AG10803 (cell line): ENCODE measurements around the gene CASZ1.
A peak's percentile ranks its signal among the peaks of the same experiment; 100 is the strongest.

Source experiments
- DNase-seq: peaks from one replicate; pipeline ENCODE4 v3.0.0; 2010; ENCODE audit warnings: low read depth
- H3K4me3 ChIP-seq: 2 replicates; pipeline ENCODE4 v1.5.1; 2011; ENCODE audit warnings: mild to moderate bottlenecking, low read length, control low read depth
- CTCF ChIP-seq: conservative IDR thresholded peaks from 2 replicates; pipeline ENCODE4 v1.5.1; 2011; ENCODE audit warnings: mild to moderate bottlenecking, low read length, control low read depth, inconsistent platforms

CASZ1 gene

GRCh38 chr1:10696977-10697376 is 99.5 kb downstream of the CASZ1 start:
- no peak for TF ChIP-seq CTCF
- no peak for DNase-seq

GRCh38 chr1:10694633-10695627 is 101.5 kb downstream of the CASZ1 start:
- peak overlapping the region; percentile 35 for H3K4me3 ChIP-seq
- peak; percentile 72 for DNase-seq
- no peak for TF ChIP-seq CTCF

More at GRCh38 chr1:10696977-10697376, 99.5 kb downstream of the CASZ1 start:
- H3K4me3 ChIP-seq, result no peak overlapping the region

- no peak for DNase-seq
- H3K4me3 ChIP-seq, result peak overlapping the region; percentile 63
- TF ChIP-seq CTCF, result no peak
Observed at GRCh38 chr1:10694274-10694632, 102.2 kb downstream of the CASZ1 start.

- no peak for TF ChIP-seq CTCF
- H3K4me3 ChIP-seq, result peak overlapping the region; percentile 63
- DNase-seq, result no peak
Observed at GRCh38 chr1:10693497-10694273, 102.8 kb downstream of the CASZ1 start.

- no peak for TF ChIP-seq CTCF
- no peak for DNase-seq
Observed at GRCh38 chr1:10693152-10693496, 103.3 kb downstream of the CASZ1 start.

GRCh38 chr1:10692401-10693021 is 103.9 kb downstream of the CASZ1 start:
- no peak for TF ChIP-seq CTCF
- DNase-seq, result no peak
- H3K4me3 ChIP-seq, result no peak overlapping the region

More at GRCh38 chr1:10693152-10693496, 103.3 kb downstream of the CASZ1 start:
- no peak overlapping the region for H3K4me3 ChIP-seq
